Duodenal mucosa (tissue), 2 donors: ENCODE data around the gene JAKMIP3.

Experiments
- H3K27ac ChIP-seq: one replicate; pipeline ENCODE4 v1.7.0; 2013; ENCODE audit warnings: low read depth, low read length
- H3K27me3 ChIP-seq, 2 donors: one replicate each; pipeline ENCODE4 v1.7.0; 2013; ENCODE audit warnings: low read length in 2 of 2, control low read depth in 1 of 2; ENCODE audit not compliant: insufficient read depth in 2 of 2, control insufficient read depth in 1 of 2
- H3K36me3 ChIP-seq, 2 donors: one replicate each; pipeline ENCODE4 v1.7.0; 2013; ENCODE audit warnings: low read length in 2 of 2, control low read depth in 1 of 2; ENCODE audit not compliant: insufficient read depth in 2 of 2, control insufficient read depth in 1 of 2
- H3K4me1 ChIP-seq, 2 donors: one replicate each; pipeline ENCODE4 v1.7.0; 2013; ENCODE audit warnings: low read length in 2 of 2, control low read depth in 1 of 2; ENCODE audit not compliant: insufficient read depth in 2 of 2, control insufficient read depth in 1 of 2
- H3K4me3 ChIP-seq, 2 donors: one replicate each; pipeline ENCODE4 v1.7.0; 2013; ENCODE audit warnings: low read length in 2 of 2, low read depth in 1 of 2
- H3K9ac ChIP-seq, 2 donors: one replicate each; pipeline ENCODE4 v1.7.0; 2013; ENCODE audit warnings: low read length in 2 of 2, low read depth in 1 of 2
- H3K9me3 ChIP-seq, 2 donors: one replicate each; pipeline ENCODE4 v1.7.0; 2013; ENCODE audit warnings: low read length in 2 of 2, control low read depth in 1 of 2; ENCODE audit not compliant: control insufficient read depth in 1 of 2

JAKMIP3 gene

DNA sequence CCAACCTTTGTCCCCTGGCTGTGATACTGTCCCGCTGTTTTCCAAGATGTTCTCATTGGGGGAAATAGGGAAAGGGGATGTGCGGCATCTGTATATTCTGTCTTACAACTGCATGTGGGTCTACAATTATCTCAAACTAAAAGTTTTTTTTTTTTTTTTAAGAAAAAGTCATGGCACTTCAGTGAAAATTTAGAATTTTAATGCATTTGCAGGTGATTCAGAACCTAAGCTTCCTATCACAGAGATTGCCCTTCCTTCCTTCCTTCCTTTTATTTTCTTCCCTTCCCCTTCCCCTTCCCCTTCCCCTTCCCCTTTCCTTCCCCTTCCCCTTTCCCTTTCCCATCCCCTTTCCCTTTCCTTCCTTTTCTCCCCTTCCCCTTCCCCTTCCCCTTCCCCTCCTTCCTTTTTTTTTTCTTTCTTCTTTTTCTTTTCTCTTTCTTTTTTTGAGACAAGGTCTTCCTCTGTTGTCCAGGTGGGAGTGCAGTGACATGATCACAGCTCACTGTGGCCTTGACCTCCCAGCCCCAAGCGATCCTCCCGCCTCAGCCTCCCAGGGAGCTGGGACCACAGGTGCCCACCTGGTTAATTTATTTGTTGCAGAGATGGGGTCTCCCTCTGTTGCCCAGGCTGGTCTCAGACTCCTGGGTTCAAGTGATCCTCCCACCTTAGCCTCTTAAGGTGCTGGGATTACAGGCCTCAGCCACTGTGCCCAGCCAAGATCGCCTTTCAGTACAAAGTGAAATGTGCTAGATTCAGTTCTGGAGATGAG lies 32.0 kb downstream of the JAKMIP3 start:
- no peak overlapping the region for H3K9ac ChIP-seq
- H3K27me3 ChIP-seq, result no peaks in the 10 kb centered on the region
- H3K4me3 ChIP-seq, result no peak overlapping the region
- H3K4me1 ChIP-seq, result no peaks in the 10 kb centered on the region
- no peak overlapping the region for H3K27ac ChIP-seq
- H3K36me3 ChIP-seq, result no peaks in the 10 kb centered on the region
- no peaks in the 10 kb centered on the region for H3K9me3 ChIP-seq

- Histone ChIP-seq H3K27ac (no peak overlapping the region), H3K9me3 (no peaks in the 10 kb centered on the region), H3K4me1 (no peaks in the 10 kb centered on the region), H3K4me3 (no peak overlapping the region), H3K36me3 (no peaks in the 10 kb centered on the region), H3K9ac (no peak overlapping the region), H3K27me3 (no peaks in the 10 kb centered on the region)
These were observed 33.0 kb downstream of the JAKMIP3 start for GRCh38 chr10:132098539-132099388.

DNA sequence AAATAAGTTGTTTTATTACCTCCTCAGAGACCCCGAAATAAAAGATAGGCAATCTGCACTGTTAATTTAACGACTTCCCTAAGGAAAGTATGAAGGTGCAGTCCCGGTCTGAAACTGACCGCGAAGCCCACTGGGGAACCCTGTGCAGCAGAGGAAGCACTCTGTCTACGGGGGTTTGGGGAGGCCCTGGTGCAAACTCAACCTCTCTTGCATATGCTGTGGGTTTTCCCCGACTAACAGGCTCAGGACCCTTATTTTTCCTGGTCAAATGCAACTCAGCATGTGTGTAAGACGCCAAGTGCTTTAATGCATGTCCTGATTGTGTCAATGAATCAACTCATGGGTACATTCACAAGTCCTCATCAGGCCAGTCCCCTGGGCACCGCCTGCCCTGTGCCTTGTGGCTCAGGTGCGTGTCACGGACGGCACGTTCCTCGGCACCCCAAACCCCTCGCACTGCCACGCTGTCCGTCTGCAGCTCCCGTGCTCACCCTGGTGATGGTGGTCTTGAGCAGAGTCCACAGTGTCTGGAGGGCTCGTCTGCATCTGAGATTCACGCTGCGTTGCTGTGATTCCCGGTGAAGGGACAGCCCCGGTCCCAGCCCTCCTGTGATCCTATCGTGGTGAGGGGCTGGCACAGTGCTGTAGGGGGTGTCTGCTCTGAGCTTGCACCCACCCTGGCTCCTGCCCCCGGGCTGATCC lies 33.8 kb downstream of the JAKMIP3 start:
- Histone ChIP-seq H3K36me3 (no peaks in the 10 kb centered on the region), H3K4me3 (no peak overlapping the region), H3K9ac (no peak overlapping the region), H3K27me3 (no peaks in the 10 kb centered on the region), H3K27ac (no peak overlapping the region), H3K4me1 (no peaks in the 10 kb centered on the region), H3K9me3 (no peaks in the 10 kb centered on the region)

GRCh38 chr10:132100091-132100481 lies 34.3 kb downstream of the JAKMIP3 start:
- no peak overlapping the region for H3K4me3 ChIP-seq
- H3K27ac ChIP-seq, result no peak overlapping the region
- H3K4me1 ChIP-seq, result no peaks in the 10 kb centered on the region
- H3K9me3 ChIP-seq, result no peaks in the 10 kb centered on the region
- no peaks in the 10 kb centered on the region for H3K36me3 ChIP-seq
- no peak overlapping the region for H3K9ac ChIP-seq
- H3K27me3 ChIP-seq, result no peaks in the 10 kb centered on the region

DNA sequence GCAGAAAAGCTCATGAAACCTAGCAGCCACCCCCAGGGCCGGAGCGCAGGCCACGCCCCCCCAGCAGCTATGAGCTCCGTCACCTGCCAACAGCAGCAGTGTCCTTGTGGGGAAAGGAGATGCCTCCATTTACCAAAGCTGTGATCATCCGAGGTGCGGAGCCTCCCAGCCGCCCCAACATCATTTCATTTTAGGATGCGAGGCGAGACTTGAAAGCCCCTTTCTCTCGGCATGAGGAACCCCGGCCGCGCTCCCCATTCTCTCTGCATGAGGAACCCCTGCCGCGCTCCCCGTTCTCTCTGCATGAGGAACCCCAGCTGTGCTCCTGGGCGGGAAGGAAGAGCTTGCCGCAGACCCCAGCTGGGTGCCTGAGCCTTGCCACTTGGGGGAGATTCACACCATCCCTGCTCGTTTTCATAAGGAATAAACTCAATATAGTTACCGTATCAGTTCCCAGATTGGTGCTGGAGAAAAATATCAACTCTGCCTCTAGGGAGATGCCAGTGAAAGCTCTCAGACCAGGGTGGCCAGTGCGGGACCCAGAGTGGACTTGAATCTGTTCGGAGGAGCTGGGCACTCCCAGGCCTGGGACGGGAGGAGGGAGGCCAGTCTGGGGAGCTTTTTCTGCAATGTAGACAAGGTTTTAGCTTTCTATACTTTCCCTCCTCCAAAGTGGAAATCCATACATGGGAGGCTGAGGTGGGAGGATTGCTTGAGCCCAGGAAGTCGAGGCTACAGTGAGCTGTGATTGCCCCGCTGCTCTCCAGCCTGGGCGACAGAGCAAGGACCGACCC lies 35.0 kb downstream of the JAKMIP3 start:
- Histone ChIP-seq H3K36me3 (no peaks in the 10 kb centered on the region), H3K9me3 (no peaks in the 10 kb centered on the region), H3K27ac (no peak overlapping the region), H3K4me3 (no peak overlapping the region), H3K9ac (no peak overlapping the region), H3K27me3 (no peaks in the 10 kb centered on the region), H3K4me1 (no peaks in the 10 kb centered on the region)

- H3K27ac ChIP-seq, result no peak overlapping the region
- H3K9me3 ChIP-seq, result no peaks in the 10 kb centered on the region
- H3K27me3 ChIP-seq, result no peaks in the 10 kb centered on the region
These were observed 35.8 kb downstream of the JAKMIP3 start for GRCh38 chr10:132101529-132101928.

GRCh38 chr10:132102071-132102716 lies 36.4 kb downstream of the JAKMIP3 start:
- Histone ChIP-seq H3K36me3 (no peaks in the 10 kb centered on the region), H3K9me3 (no peaks in the 10 kb centered on the region), H3K4me1 (no peaks in the 10 kb centered on the region), H3K27ac (no peak overlapping the region), H3K4me3 (no peak overlapping the region), H3K27me3 (no peaks in the 10 kb centered on the region), H3K9ac (no peak overlapping the region)

More at GRCh38 chr10:132101529-132101928, 35.8 kb downstream of the JAKMIP3 start:
- no peak overlapping the region for H3K9ac ChIP-seq
- H3K4me3 ChIP-seq, result no peak overlapping the region
- no peaks in the 10 kb centered on the region for H3K36me3 ChIP-seq
- no peaks in the 10 kb centered on the region for H3K4me1 ChIP-seq

- Histone ChIP-seq H3K27me3 (no peaks in the 10 kb centered on the region), H3K9ac (no peak overlapping the region), H3K9me3 (no peaks in the 10 kb centered on the region), H3K4me1 (no peaks in the 10 kb centered on the region), H3K4me3 (no peak overlapping the region), H3K27ac (no peak overlapping the region), H3K36me3 (no peaks in the 10 kb centered on the region)
These were observed 37.0 kb downstream of the JAKMIP3 start for GRCh38 chr10:132102717-132103110.

DNA sequence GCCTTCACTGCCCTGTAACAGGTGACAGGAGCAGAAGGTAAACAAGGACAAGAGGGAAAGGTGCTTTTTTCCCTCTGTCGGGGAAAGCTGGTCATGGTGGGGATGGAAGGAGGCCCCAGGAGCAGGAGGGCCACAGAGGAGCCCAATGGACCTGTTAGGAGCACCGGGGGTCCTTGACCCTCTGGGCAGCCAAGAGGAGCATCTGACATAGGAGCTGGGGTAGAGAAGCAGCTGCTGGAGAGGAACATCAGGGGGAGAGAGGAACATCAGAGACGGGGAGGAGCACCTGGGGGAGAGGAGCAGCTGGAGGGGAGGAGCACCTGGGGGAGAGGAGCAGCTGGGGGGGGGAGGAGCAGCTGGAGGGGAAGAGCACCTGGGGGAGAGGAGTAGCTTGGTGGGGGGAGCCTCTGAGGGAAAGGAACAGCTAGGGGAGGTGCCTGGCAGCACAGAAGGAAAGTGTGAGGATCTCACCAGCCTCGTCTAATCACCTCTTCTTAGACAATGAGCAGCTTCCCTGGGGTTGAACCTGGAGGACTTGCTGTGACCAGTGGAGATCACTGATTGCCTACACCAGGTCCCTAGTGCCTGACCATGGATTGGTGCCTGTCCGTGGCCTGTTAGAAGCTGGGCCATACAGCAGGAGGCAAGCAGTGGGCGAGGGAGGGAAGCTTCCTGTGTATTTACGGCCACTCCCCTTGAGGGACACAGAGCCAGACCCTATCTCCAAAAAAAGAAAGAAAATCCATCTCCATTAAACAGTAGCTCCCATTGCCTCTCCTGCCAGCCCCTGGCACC lies 37.6 kb downstream of the JAKMIP3 start:
- Histone ChIP-seq H3K4me3 (no peak overlapping the region), H3K9me3 (no peaks in the 10 kb centered on the region), H3K27me3 (no peaks in the 10 kb centered on the region), H3K9ac (no peak overlapping the region), H3K27ac (no peak overlapping the region), H3K4me1 (no peaks in the 10 kb centered on the region), H3K36me3 (no peaks in the 10 kb centered on the region)
